Right lobe of liver (tissue), 6 donors: ENCODE data around the gene RYR3. TPM values are rescaled to one million over a fixed set of nuclear protein-coding genes. Genes with fewer than 3 reads are reported as not detected.

Source experiments
- ATAC-seq, 4 donors: fragments of 200-7000 bp; cut with Tn5 transposase; one replicate each; pipeline ENCODE4 v1.9.1; 2020; ENCODE audit warnings: mild to moderate bottlenecking in 4 of 4, moderate library complexity in 4 of 4
- DNase-seq, 3 donors: peaks; one replicate each; pipeline ENCODE4 v3.0.0-alpha.2; 2020
- H3K27ac ChIP-seq, 3 donors: fragments of 200-600 bp; one replicate each; pipeline ENCODE4 v1.8.0; 2022
- H3K27me3 ChIP-seq, 2 donors: fragments of 200-600 bp; one replicate each; pipeline ENCODE4 v1.8.0; 2022
- H3K36me3 ChIP-seq, 4 donors: fragments of 200-600 bp; sonication (generic) in 1 of 4; one replicate each; pipeline versions ENCODE4 v1.5.1 to v1.8.0; 2017 to 2022; ENCODE audit warnings: control low read depth in 1 of 4
- H3K4me1 ChIP-seq, 4 donors: fragments of 200-600 bp; sonication (generic) in 1 of 4; one replicate each; pipeline versions ENCODE4 v1.5.1 to v1.8.0; 2017 to 2022; ENCODE audit warnings: control low read depth in 1 of 4
- H3K4me3 ChIP-seq, 3 donors: fragments of 200-600 bp; one replicate each; pipeline ENCODE4 v1.8.0; 2022
- H3K9me3 ChIP-seq, 4 donors: fragments of 200-600 bp; sonication (generic) in 1 of 4; one replicate each; pipeline versions ENCODE4 v1.5.1 to v1.8.0; 2017 to 2022; ENCODE audit warnings: control low read depth in 1 of 4
- POLR2A ChIP-seq: fragments of 450-650 bp; IDR thresholded peaks from one replicate; pipeline ENCODE4 v1.6.1; 2017; ENCODE audit warnings: antibody characterized with exemption, mild to moderate bottlenecking
- WGBS: methylation state at CpG from one replicate; pipeline ENCODE4 v1.1.6; 2018; ENCODE audit warnings: low coverage, low lambda C conversion rate; ENCODE audit not compliant: insufficient coverage; ENCODE audit errors: missing lambda C conversion rate; 5-methylcytosine and 5-hydroxymethylcytosine counted together
- intact Hi-C, 2 donors: fragments of 100-400 bp; cut with DNase I; formaldehyde crosslinking; loops; one replicate each; pipeline versions ENCODE4 v1.11.2 to v1.14.1; 2022
- total RNA-seq, 6 experiments: library from RNA; depleted of rRNA in 2 of 6; stranded (reverse); fragments of >200 nt in 2 of 6; fragmentation: NEBNext Ultra II Directional in 3 of 6; extraction: Animal tissue kit (Norgen Biotek cat#: 25700) in 3 of 6; gene quantifications; one replicate each; pipeline versions ENCODE4 v1.1.0 to v1.2.4, GENCODE V29; 2016 to 2023
- TF ChIP-seq, protein P1 (sequence below), 4 donors: fragments of 200-600 bp in 3 of 4; fragments of 450-650 bp in 1 of 4; IDR thresholded peaks; one replicate each; pipeline versions ENCODE4 v1.5.1 to v1.8.0; 2016 to 2022; ENCODE audit warnings: antibody characterized with exemption in 4 of 4, mild to moderate bottlenecking in 2 of 4
- donor health status: DM: no; HTN: yes; CAD: no.
- donor health status: DM: no; HTN: no; CAD: no.
- donor health status: DM: no; HTN: no; CAD: no.
- donor health status: DM: no; HTN: yes; CAD: no.
- donor health status: DM: no; HTN: yes; CAD: no.

RYR3 gene
- total RNA-seq, 6 experiments from 2014 or later: under 0.01 to 0.31 (median 0.05) TPM; not detected in 3

DNA sequence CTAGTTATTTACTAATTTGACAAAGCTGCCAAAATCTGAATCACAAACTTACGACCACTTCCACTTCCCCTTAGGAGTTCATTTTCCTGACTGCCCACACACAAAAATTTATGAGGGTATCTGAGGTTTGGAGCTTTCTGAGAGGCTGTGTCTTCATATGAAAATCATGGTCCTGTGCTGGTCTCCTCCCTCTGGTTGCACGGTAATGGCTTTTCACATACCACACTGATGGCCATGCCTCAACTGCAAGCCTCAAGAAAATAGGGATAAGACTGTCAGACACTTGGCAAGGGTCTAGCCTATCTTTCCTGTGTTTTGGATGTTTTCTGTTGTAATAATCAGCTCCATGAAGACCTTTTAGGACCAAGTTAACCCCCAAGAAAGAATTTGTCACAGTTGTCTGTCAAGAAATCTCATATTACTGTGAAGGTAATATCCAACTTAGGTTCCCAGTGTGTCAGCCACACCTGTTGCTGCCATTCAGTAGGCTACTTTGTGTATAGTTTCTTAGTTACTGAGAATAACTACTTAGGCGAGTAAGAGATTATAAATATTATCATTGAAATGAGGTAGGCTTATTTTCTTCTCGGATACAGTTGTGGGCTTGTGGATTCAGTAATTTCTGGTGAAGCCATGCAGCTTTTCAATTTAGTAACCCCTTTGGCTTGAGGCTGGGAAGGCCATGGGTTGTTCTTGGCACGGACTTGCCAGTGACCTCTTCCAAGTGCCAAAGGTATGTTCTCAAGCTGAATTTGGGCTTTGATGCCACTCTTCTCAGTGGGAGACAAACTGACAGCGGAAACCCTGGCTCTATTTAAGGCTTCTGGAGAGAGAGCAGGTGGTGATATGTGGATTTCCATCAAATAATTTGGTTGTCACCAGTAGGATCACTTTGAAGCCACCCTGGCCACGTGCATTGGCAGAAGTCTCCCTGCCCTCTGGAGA, 101.1 kb downstream of the RYR3 start:
- no peaks in the 10 kb centered on the region for H3K27me3 ChIP-seq
- no peaks in the 10 kb centered on the region for H3K9me3 ChIP-seq
- H3K36me3 ChIP-seq: no peaks in the 10 kb centered on the region
- no peak for ATAC-seq
- no peak overlapping the region for H3K4me3 ChIP-seq
- H3K27ac ChIP-seq: no peak overlapping the region
- DNase-seq: no peak
- H3K4me1 ChIP-seq: no peaks in the 10 kb centered on the region
- intact Hi-C loops: no loop called here
- 67% methylated on average over 6 of the region's 7 CpGs for WGBS
- no peak for TF ChIP-seq POLR2A
- TF ChIP-seq, protein P1, sequence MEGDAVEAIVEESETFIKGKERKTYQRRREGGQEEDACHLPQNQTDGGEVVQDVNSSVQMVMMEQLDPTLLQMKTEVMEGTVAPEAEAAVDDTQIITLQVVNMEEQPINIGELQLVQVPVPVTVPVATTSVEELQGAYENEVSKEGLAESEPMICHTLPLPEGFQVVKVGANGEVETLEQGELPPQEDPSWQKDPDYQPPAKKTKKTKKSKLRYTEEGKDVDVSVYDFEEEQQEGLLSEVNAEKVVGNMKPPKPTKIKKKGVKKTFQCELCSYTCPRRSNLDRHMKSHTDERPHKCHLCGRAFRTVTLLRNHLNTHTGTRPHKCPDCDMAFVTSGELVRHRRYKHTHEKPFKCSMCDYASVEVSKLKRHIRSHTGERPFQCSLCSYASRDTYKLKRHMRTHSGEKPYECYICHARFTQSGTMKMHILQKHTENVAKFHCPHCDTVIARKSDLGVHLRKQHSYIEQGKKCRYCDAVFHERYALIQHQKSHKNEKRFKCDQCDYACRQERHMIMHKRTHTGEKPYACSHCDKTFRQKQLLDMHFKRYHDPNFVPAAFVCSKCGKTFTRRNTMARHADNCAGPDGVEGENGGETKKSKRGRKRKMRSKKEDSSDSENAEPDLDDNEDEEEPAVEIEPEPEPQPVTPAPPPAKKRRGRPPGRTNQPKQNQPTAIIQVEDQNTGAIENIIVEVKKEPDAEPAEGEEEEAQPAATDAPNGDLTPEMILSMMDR (IDR thresholded peaks at IDR 0.05): no peak

DNA sequence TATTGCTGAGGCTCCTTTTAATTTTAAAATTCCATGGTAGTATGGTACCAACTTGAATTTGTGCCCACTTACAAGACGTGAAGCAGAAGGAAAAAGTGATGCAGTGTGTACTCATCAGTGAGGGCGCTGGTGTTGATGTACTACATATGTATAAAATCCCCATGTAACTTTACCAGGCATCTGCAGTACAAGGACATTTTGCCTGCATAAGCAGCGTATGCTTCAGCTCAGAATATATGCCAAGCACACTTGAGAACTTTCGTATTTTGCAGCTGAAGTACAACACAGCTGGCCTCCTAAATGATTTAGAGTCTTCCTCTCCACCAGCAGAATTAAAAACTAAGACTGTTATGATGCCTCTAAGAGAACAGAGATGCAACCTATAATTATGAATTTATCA, 108.9 kb downstream of the RYR3 start:
- ATAC-seq: no peak
- Histone ChIP-seq H3K27ac (no peak overlapping the region), H3K4me3 (no peak overlapping the region), H3K27me3 (no peaks in the 10 kb centered on the region), H3K36me3 (no peaks in the 10 kb centered on the region), H3K4me1 (no peaks in the 10 kb centered on the region), H3K9me3 (no peaks in the 10 kb centered on the region)
- intact Hi-C loops: no loop called here
- TF ChIP-seq, protein P1 (IDR thresholded peaks at IDR 0.05): no peak
- TF ChIP-seq POLR2A: no peak
- WGBS: 53% methylated on average over 4 of the region's 4 CpGs
- no peak for DNase-seq

DNA sequence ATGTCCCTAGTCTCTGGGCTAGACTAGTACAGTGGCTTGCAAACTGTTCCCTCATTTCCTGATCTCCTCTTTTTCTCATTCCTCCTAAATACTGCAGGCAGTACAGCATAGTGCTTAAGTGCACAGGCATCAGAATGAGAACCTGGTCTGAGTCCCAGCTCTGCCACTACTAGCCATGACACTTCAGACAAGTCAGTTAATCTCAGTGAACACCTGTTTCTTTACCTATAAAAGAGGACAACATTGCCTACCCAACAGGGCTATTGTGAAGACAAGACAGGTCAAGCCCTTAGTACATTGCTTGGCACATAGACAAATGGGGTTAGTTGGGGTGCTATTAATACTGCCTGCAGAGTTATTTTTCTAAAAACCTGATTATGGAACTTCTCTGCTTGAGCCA, 113.3 kb downstream of the RYR3 start:
- no peak for DNase-seq
- Histone ChIP-seq H3K9me3 (no peaks in the 10 kb centered on the region), H3K4me3 (no peak overlapping the region), H3K36me3 (no peaks in the 10 kb centered on the region), H3K27me3 (no peaks in the 10 kb centered on the region), H3K4me1 (no peaks in the 10 kb centered on the region), H3K27ac (no peak overlapping the region)
- intact Hi-C loops: no loop called here
- TF ChIP-seq POLR2A: no peak
- TF ChIP-seq, protein P1 (IDR thresholded peaks at IDR 0.05): no peak
- no peak for ATAC-seq

DNA sequence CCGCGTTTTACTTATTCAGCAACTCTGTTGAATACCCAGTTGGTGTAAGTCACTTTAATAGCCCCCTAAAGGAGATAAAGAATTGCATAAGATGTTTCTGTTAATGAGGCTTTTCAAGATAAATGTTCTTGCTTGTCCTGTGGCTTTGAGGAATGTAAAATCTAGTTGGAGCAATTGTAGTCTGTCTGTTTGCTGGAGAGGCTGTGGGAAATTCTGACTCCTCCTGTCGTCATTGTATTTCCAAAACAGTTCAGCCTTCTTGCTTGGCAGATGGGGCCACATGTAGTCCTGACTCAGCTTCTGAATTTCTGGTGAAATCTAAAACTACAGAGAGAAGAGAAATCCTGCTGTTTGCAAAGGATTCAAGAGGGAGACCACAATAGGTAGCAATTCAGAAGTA, 114.4 kb downstream of the RYR3 start:
- Histone ChIP-seq H3K4me1 (no peaks in the 10 kb centered on the region), H3K36me3 (no peaks in the 10 kb centered on the region), H3K9me3 (no peaks in the 10 kb centered on the region), H3K27ac (no peak overlapping the region), H3K4me3 (no peak overlapping the region), H3K27me3 (no peaks in the 10 kb centered on the region)
- 59% methylated on average over 3 of the region's 3 CpGs for WGBS
- no peak for ATAC-seq
- DNase-seq: no peak
- intact Hi-C loops: no loop called here
- TF ChIP-seq, protein P1 (IDR thresholded peaks at IDR 0.05): no peak
- no peak for TF ChIP-seq POLR2A
